Neural cell (in vitro differentiated cells): Measurements from ENCODE around the gene TBC1D14. TPM values are rescaled to one million over a fixed set of nuclear protein-coding genes. Genes with fewer than 3 reads are reported as not detected.

Experiments used
- H2AFZ ChIP-seq: fragments of 200-600, 300-800 bp; sonication (generic), shearing (Covaris generic); 2 replicates; pipeline ENCODE4 v1.6.0; 2014; ENCODE audit warnings: low read depth, mild to moderate bottlenecking, antibody characterized with exemption, low read length, moderate library complexity
- H3F3A ChIP-seq: fragments of 200-600 bp; shearing (Covaris generic); 2 replicates; pipeline ENCODE4 v1.6.1; 2016; ENCODE audit warnings: mild to moderate bottlenecking, moderate library complexity, mixed read lengths, antibody characterized with exemption, low read length; ENCODE audit not compliant: insufficient read depth, poor library complexity, severe bottlenecking
- H3K27ac ChIP-seq: fragments of 200-600, 300-800 bp; sonication (generic), shearing (Covaris generic); 2 replicates; pipeline ENCODE4 v1.5.1; 2014; ENCODE audit warnings: mild to moderate bottlenecking, low read length, moderate library complexity
- H3K27me3 ChIP-seq: fragments of 300-800, 200-600 bp; sonication (generic), shearing (Covaris generic); 2 replicates; pipeline ENCODE4 v1.6.0; 2014; ENCODE audit warnings: mild to moderate bottlenecking, low read depth, low read length, moderate library complexity; ENCODE audit not compliant: insufficient read depth
- H3K36me3 ChIP-seq: fragments of 300-800, 200-600 bp; sonication (generic), shearing (Covaris generic); 2 replicates; pipeline ENCODE4 v1.5.1; 2014; ENCODE audit warnings: mild to moderate bottlenecking, antibody characterized with exemption, low read length, moderate library complexity; ENCODE audit not compliant: insufficient read depth
- H3K4me2 ChIP-seq: fragments of 300-800, 200-600 bp; sonication (generic), shearing (Covaris generic); 2 replicates; pipeline ENCODE4 v1.6.0; 2014; ENCODE audit warnings: mild to moderate bottlenecking, low read length
- H3K4me3 ChIP-seq: fragments of 300-800, 200-600 bp; sonication (generic), shearing (Covaris generic); 2 replicates; pipeline ENCODE4 v1.5.1; 2014; ENCODE audit warnings: mild to moderate bottlenecking, low read length, moderate library complexity
- H3K79me2 ChIP-seq: fragments of 200-600 bp; shearing (Covaris generic); replicated peaks from 2 replicates; pipeline ENCODE4 v1.6.0; 2014; ENCODE audit warnings: mild to moderate bottlenecking, low read length, moderate library complexity; ENCODE audit not compliant: insufficient read depth
- H3K9ac ChIP-seq: fragments of 300-800, 200-600 bp; sonication (generic), shearing (Covaris generic); 2 replicates; pipeline ENCODE4 v1.6.1; 2016; ENCODE audit warnings: mild to moderate bottlenecking, low read length, mixed read lengths
- H3K9me2 ChIP-seq: fragments of 200-600 bp; shearing (Covaris generic); 2 replicates; pipeline ENCODE4 v1.6.1; 2016; ENCODE audit warnings: mild to moderate bottlenecking, low read length, mixed read lengths; ENCODE audit not compliant: insufficient read depth
- H3K9me3 ChIP-seq: fragments of 200-600, 300-800 bp; sonication (generic), shearing (Covaris generic); 2 replicates; pipeline ENCODE4 v1.6.1; 2016; ENCODE audit warnings: mild to moderate bottlenecking, mixed run types, low read length, moderate library complexity, mixed read lengths
- H4K20me1 ChIP-seq: fragments of 200-600 bp; shearing (Covaris generic); 2 replicates; pipeline ENCODE4 v1.6.1; 2016; ENCODE audit warnings: mild to moderate bottlenecking, mixed run types; ENCODE audit not compliant: insufficient read depth
- EP300 ChIP-seq: fragments of 450-650 bp; conservative IDR thresholded peaks from 2 replicates; pipeline ENCODE4 v1.6.1; 2014; ENCODE audit warnings: antibody characterized with exemption, mild to moderate bottlenecking, moderate library complexity; ENCODE audit not compliant: poor library complexity, severe bottlenecking
- EZH2 ChIP-seq: fragments of 200-600, 300-800 bp; shearing (Covaris generic), sonication (generic); IDR thresholded peaks from 2 replicates; pipeline ENCODE4 v1.6.1; 2014; ENCODE audit warnings: antibody characterized with exemption, low read length, borderline replicate concordance, mild to moderate bottlenecking; ENCODE audit not compliant: insufficient read depth, poor library complexity, severe bottlenecking
- MXI1 ChIP-seq: fragments of 450-650 bp; conservative IDR thresholded peaks from 2 replicates; pipeline ENCODE4 v1.6.1; 2014; ENCODE audit warnings: antibody characterized with exemption, mild to moderate bottlenecking; ENCODE audit not compliant: poor library complexity, severe bottlenecking
- POLR2AphosphoS5 ChIP-seq: IDR thresholded peaks from 2 replicates; pipeline ENCODE4 v1.6.1; 2012
- RAD21 ChIP-seq: fragments of 450-650 bp; conservative IDR thresholded peaks from 2 replicates; pipeline ENCODE4 v1.6.1; 2014; ENCODE audit warnings: antibody characterized with exemption, mild to moderate bottlenecking, moderate library complexity
- REST ChIP-seq: IDR thresholded peaks from 2 replicates; pipeline ENCODE4 v1.6.1; 2012; ENCODE audit warnings: borderline replicate concordance
- SMC3 ChIP-seq: fragments of 450-650 bp; conservative IDR thresholded peaks from 2 replicates; pipeline ENCODE4 v1.6.1; 2014; ENCODE audit warnings: antibody characterized with exemption, mild to moderate bottlenecking, moderate library complexity; ENCODE audit not compliant: poor library complexity
- TAF1 ChIP-seq: IDR thresholded peaks from 2 replicates; pipeline ENCODE4 v1.6.1; 2012; ENCODE audit warnings: low read depth
- polyA plus RNA-seq: library from polyadenylated mRNA; depleted of rRNA; stranded (reverse); fragments of >200 nt; gene quantifications from 2 replicates; pipeline ENCODE4 v1.2.3, GENCODE V29; 2014
- TF ChIP-seq, protein P1 (sequence below): fragments of 450-650 bp; IDR thresholded peaks from 2 replicates; pipeline ENCODE4 v1.5.1; 2014; ENCODE audit warnings: antibody characterized with exemption, mild to moderate bottlenecking, moderate library complexity; ENCODE audit not compliant: poor library complexity, severe bottlenecking

The TBC1D14 gene
- polyA plus RNA-seq, 1 donor from 2014 or later, result 125 TPM

DNA sequence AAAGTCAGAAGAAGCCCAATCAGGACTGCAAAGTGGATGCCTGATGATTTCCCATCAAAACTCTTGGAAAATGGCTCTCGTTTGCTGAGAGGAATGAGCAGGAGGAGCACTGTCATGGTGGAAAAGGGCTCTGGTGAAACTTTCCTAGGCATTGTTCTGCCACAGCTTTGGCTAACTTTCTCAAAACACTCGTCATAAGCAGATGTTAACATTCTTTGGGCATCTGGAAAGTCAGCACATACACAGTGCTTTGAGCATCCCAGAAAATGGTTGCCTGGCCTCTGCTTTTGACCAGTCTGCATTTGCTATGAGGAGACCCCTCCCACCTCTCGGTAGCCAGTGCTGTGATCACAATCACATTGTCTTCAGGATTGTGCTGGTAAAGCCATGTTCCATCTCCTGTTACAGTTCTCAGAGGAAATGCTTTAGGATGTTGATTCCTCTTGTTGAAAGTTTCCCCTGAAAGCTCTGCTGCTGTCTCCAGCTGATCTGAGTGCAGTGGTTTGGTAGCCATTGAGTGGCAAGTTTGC is 25.2 kb upstream of the TBC1D14 start:
- H3K4me3 ChIP-seq, result no peak overlapping the region
- H3F3A ChIP-seq, result no peaks in the 10 kb centered on the region
- H3K9me2 ChIP-seq, result no peaks in the 10 kb centered on the region
- no peak overlapping the region for H3K27ac ChIP-seq
- H3K4me2 ChIP-seq, result no peak overlapping the region
- no peaks in the 10 kb centered on the region for H3K79me2 ChIP-seq
- no peak overlapping the region for H3K9ac ChIP-seq
- H4K20me1 ChIP-seq, result no peaks in the 10 kb centered on the region
- H2AFZ ChIP-seq, result no peak overlapping the region
- no peaks in the 10 kb centered on the region for H3K9me3 ChIP-seq
- no peak for TF ChIP-seq MXI1
- TF ChIP-seq, protein P1, sequence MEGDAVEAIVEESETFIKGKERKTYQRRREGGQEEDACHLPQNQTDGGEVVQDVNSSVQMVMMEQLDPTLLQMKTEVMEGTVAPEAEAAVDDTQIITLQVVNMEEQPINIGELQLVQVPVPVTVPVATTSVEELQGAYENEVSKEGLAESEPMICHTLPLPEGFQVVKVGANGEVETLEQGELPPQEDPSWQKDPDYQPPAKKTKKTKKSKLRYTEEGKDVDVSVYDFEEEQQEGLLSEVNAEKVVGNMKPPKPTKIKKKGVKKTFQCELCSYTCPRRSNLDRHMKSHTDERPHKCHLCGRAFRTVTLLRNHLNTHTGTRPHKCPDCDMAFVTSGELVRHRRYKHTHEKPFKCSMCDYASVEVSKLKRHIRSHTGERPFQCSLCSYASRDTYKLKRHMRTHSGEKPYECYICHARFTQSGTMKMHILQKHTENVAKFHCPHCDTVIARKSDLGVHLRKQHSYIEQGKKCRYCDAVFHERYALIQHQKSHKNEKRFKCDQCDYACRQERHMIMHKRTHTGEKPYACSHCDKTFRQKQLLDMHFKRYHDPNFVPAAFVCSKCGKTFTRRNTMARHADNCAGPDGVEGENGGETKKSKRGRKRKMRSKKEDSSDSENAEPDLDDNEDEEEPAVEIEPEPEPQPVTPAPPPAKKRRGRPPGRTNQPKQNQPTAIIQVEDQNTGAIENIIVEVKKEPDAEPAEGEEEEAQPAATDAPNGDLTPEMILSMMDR, result no peak
- no peak for TF ChIP-seq REST
- no peak for TF ChIP-seq EP300
- TF ChIP-seq SMC3, result no peak
- no peak for TF ChIP-seq RAD21
- TF ChIP-seq EZH2, result no peak
- TF ChIP-seq TAF1, result no peak
- no peak for TF ChIP-seq POLR2AphosphoS5
- peaks cover 5% of the 10 kb centered on the region for H3K36me3 ChIP-seq
- H3K27me3 ChIP-seq, result no peaks in the 10 kb centered on the region

- H3K4me3 ChIP-seq, result no peak overlapping the region
- H3F3A ChIP-seq, result no peaks in the 10 kb centered on the region
- TF ChIP-seq REST, result no peak
- TF ChIP-seq, protein P1, result no peak
- TF ChIP-seq TAF1, result no peak
- no peak for TF ChIP-seq SMC3
- no peak for TF ChIP-seq EZH2
- H3K79me2 ChIP-seq, result no peaks in the 10 kb centered on the region
- H3K27me3 ChIP-seq, result no peaks in the 10 kb centered on the region
- no peaks in the 10 kb centered on the region for H3K9me2 ChIP-seq
- H3K27ac ChIP-seq, result no peak overlapping the region
- H3K4me2 ChIP-seq, result no peak overlapping the region
- H3K36me3 ChIP-seq, result peaks cover 5% of the 10 kb centered on the region
- no peaks in the 10 kb centered on the region for H4K20me1 ChIP-seq
- no peak overlapping the region for H3K9ac ChIP-seq
- H2AFZ ChIP-seq, result no peak overlapping the region
- H3K9me3 ChIP-seq, result no peaks in the 10 kb centered on the region
These were observed 23.6 kb upstream of the TBC1D14 start for GRCh38 chr4:6885953-6886557.
